Gastrocnemius medialis (tissue), 4 donors: Measurements from ENCODE around the gene CHST11.

Experiments used
- POLR2A ChIP-seq, 2 donors: fragments of 450-650 bp; IDR thresholded peaks; one replicate each; pipeline ENCODE4 v1.6.1; 2017; ENCODE audit warnings: antibody characterized with exemption in 2 of 2, mild to moderate bottlenecking in 2 of 2, moderate library complexity in 2 of 2
- TF ChIP-seq, protein P1 (sequence below), 5 experiments: fragments of 450-650 bp in 3 of 5; fragments of 200-600 bp in 2 of 5; sonication (generic) in 2 of 5; IDR thresholded peaks in 4 of 5; conservative IDR thresholded peaks in 1 of 5; 1 replicate in 4 of 5; 2 replicates in 1 of 5; pipeline ENCODE4 v1.5.1; 2016 to 2019; ENCODE audit warnings: antibody characterized with exemption in 5 of 5, mild to moderate bottlenecking in 3 of 5, moderate library complexity in 3 of 5

DNA sequence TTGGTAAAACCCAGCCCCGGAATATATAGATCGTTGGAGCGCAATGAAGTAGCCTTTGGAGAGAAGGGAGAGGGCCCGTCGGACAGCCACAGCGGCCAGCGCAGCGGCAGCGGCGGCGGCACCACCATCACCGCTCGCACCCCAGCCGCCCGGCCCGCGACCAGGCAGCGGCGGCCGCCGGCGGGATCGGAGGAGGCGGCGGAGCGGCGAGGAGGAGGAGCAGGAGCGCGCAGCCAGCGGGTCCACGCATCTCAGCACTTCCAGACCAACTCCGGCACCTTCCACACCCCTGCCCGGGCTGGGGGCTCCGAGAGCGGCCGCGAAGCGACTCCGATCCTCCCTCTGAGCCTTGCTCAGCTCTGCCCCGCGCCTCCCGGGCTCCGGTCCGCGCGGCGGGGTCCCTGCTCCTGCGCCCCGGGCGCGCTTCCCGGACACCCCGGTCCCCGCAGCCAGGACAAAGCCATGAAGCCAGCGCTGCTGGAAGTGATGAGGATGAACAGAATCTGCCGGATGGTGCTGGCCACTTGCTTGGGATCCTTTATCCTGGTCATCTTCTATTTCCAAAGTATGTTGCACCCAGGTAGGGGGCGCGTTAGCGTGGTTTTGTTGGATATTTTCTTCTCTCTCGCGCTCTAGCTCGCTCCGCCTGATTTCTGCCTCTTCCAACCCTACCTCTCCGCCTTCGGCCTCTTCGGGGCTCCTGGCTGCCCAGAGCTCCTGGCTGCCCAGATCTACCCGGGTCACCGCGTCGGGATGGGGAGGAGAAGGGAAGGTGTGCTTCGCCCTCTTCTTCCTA lies 400 bp downstream of the CHST11 start:
- TF ChIP-seq POLR2A (IDR thresholded peaks at IDR 0.05) = peak in 1 of 2 donors; percentile 14
- TF ChIP-seq, protein P1, sequence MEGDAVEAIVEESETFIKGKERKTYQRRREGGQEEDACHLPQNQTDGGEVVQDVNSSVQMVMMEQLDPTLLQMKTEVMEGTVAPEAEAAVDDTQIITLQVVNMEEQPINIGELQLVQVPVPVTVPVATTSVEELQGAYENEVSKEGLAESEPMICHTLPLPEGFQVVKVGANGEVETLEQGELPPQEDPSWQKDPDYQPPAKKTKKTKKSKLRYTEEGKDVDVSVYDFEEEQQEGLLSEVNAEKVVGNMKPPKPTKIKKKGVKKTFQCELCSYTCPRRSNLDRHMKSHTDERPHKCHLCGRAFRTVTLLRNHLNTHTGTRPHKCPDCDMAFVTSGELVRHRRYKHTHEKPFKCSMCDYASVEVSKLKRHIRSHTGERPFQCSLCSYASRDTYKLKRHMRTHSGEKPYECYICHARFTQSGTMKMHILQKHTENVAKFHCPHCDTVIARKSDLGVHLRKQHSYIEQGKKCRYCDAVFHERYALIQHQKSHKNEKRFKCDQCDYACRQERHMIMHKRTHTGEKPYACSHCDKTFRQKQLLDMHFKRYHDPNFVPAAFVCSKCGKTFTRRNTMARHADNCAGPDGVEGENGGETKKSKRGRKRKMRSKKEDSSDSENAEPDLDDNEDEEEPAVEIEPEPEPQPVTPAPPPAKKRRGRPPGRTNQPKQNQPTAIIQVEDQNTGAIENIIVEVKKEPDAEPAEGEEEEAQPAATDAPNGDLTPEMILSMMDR (IDR thresholded peaks at IDR 0.05 in 4 of 5, conservative IDR thresholded peaks at IDR 0.05 in 1 of 5) = peak in 1 of 5 experiments; percentile 19
